HG02884 (cell line): ENCODE data around the gene MYO18A.

Source experiments
- ATAC-seq: cut with Tn5 transposase; IDR thresholded peaks from one replicate; pipeline ENCODE4 v1.9.1; 2021; ENCODE audit warnings: mild to moderate bottlenecking, moderate library complexity; ENCODE audit not compliant: unreplicated experiment

MYO18A gene

GRCh38 chr17:29127840-29128239, 52.4 kb downstream of the MYO18A start:
- ATAC-seq = no peak

DNA sequence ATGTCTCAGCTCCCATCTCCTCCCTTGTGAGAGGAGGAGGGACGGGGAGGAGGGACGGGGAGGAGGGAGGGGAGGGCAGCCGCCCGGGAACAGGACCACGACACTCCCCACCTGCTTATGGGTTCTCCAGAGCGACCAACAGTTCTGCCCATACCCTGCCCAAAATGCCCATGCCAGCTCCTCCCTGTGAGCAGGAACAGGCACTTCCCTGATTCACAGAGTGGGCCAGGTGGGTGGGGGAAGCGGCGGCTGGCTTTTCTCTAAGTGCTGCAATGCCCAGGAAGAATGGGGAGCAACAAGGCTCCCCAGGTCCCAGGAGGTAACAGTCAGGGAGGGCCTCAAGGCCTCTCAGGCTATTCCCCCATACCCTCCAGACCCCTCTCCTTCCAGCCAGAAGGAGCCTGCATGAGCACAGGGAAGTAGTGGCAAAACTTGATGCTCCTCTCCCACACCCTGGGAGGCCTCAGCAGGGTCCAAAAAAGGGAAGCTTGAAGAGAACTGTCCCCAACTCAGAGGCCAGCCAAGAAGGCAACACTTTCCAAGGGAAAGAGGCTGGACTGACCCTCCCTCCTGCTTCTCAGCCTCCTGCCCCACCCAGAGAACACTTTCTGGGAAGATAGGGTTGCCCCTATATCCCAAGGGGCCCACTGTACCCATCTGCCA, 53.8 kb downstream of the MYO18A start:
- ATAC-seq = no peak

DNA sequence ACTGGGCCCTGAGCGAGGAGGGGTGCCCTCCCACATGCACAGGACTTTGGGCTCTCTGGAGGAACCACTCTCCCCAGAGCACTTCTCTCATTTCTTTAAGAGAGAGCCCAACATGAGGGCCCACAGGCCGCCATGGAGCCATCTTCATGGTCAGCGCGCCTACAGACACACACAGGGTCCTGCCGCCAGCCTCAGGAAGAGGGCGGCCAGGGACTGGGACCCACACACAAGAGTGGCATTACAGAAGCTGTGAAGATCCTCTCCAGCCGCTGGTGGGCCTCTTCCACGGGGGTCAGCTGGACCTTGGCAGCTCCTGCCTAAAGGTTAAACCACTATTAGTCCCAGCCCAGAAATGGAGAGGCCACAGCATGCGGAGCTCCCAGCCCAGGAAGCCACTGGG, 54.5 kb downstream of the MYO18A start:
- ATAC-seq = no peak

GRCh38 chr17:29124925-29125273, 55.3 kb downstream of the MYO18A start:
- no peak for ATAC-seq

GRCh38 chr17:29124135-29124924, 55.9 kb downstream of the MYO18A start:
- ATAC-seq = no peak

DNA sequence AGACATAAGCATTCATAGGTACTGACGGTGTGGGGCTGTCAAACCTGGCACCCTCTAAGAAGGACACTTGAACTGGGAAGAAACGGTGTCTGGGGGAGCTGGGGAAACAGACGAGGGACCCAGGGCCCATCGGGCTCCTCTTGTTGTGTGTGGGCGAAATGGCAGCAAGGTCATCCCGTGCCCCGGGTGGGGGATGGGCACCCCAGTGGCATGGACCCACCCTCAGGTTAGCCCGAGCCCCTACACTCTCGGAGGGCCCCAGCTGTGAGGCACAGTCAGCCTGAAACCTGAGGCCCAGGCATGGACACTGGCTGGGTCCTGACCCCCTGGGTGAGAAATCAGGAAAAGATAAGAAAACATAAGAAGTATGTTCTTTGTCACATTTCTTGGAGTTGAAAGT, 57.1 kb downstream of the MYO18A start:
- ATAC-seq = no peak

DNA sequence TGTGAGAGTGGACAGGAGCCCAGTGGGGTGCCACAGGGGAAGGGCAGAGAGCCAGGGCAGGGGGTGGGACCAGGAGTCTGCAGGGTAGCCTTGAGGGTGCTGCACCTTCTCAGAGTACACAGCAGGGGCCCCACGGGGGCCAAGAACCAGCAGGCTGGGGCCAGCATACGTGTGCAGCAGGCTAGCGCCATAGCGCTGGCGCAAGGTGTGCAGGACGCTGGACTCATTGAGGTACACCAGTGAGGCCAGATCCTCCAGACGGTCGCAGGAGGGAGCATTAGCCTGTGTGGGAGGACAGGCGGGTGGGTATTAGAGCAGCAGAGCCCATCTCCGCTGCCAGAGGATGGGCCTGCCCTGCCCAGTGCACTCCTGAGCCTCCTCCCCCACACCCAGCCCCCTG, 58.8 kb downstream of the MYO18A start:
- ATAC-seq = no peak

GRCh38 chr17:29120433-29120832, 59.8 kb downstream of the MYO18A start:
- no peak for ATAC-seq

- no peak for ATAC-seq
These were observed 60.9 kb downstream of the MYO18A start for GRCh38 chr17:29119265-29119664.

DNA sequence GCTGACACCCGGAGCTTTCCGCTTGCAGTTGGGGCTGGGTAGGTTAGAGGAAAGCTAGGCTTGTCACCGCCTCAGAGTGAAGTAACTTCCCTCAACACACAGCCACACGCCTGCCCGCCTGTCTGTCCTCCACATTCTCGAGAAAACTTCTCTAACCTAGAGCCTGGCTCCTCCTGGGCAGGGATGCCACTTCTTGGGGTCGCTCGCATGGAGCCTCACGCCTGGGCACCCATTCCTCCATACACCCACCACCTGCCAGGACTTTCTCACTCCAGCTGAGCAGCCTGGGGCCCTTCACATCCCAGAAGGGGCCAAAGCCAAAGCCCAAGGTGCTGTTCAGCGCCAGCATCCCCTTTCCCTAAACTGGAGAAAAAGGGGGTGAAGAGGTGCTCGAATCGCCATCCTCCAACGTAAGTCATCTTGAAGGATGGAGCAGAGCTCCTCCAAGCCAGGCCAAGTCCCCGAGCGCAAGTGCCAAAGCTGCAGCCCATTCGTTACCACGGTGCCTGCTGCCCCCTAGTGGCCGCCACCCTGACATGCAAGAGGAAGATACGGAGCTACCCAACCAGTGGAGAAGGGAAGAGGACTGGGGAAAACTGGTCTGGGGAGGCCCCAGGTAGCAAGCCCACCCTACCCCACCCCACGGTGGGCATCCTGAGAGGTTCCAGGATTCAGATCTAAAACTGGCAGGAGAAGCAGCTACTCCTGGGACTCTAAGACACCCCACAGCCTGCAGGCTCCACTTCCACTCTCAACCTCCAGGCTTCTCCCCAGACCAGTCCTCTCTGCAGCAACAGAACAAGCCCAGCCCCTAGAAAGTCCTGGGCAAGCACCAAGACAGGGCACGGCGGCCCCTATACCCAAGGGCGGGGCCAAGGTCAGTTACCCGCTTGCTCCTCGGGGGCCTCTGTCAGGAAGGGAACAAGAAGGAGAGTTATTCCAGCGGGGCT, 63.1 kb downstream of the MYO18A start:
- ATAC-seq = no peak

- ATAC-seq = no peak
These were observed 64.0 kb downstream of the MYO18A start for GRCh38 chr17:29115961-29116803.

DNA sequence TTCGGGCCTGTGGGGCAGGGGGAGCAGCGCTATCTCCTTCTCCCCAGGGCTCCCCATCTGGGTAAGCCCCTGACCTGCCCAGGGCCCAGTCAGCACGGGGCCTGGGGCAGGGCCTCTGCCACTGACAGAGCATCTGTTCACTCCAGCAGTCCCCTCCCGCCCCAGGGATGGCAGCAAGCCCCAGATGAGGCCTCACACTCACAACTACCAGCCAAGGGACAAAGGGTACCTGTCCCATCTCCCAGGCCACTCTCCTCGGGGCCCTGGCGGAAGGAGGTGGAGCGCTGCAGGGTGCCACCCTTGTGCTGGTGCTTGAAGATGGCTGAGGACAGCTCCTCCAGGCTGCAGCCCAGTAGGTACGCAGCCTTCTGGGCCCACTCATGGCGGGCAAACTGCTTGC, 64.8 kb downstream of the MYO18A start:
- ATAC-seq = no peak

GRCh38 chr17:29114141-29114540, 66.1 kb downstream of the MYO18A start:
- no peak for ATAC-seq

- ATAC-seq = no peak
These were observed 66.9 kb downstream of the MYO18A start for GRCh38 chr17:29113334-29113733.

GRCh38 chr17:29112771-29113295, 67.4 kb downstream of the MYO18A start:
- no peak for ATAC-seq

GRCh38 chr17:29111816-29112499, 68.2 kb downstream of the MYO18A start:
- no peak for ATAC-seq

- no peak for ATAC-seq
These were observed 69.8 kb downstream of the MYO18A start for GRCh38 chr17:29110372-29110757.

GRCh38 chr17:29109477-29110371, 70.5 kb downstream of the MYO18A start:
- no peak for ATAC-seq
